ENCODE data around the gene ARHGAP30.

ARHGAP30 gene

DNA sequence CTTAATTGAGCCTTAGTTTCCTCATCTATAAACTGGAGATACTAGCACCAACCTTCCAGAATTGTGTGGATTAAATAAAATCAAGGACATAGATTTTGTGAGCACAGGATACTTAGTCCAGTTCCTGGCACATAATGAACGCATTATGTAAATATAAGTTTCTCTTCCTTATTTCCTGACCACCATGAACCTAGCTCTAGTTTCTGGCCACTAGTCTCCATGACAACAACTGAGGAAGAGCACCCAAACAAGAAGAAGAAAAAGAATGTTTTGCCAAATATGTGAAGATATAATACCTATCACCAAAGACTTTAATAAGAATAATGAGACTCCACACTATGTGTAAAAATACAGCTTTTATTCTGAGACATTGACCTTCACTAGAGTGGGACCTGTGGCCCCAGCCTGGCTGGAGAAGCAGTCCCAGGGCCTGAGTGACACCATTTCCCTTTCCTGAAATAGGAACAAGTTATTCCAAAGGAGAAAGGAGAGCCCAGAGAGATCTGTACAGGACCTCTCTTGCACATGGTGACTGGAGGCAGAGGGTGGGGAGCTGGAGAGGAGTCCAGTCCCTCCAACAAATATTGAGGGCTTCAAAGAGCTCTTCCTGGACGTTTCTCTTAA, 23.0 kb downstream of the ARHGAP30 start:
- Histone ChIP-seq H3K36me3 (peaks cover 59 to 67% (median 62%) of the 10 kb centered on the region in 11 experiments), H4K20me1 (peaks cover 0 to 9% (median 0%) of the 10 kb centered on the region in 11 experiments; a peak in 3 of 22 replicates), H3K27me3 (no peaks in the 10 kb centered on the region), H3K4me1 (peaks cover 37 to 76% (median 55%) of the 10 kb centered on the region in 10 experiments), H3K9me3 (replicated peaks in 1 of 11) (peaks cover 0 to 17% (median 0%) of the 10 kb centered on the region in 11 experiments; a peak in 3 of 22 replicates), H3K4me3 (peak overlapping the region; percentile 67 to 95 (median 89)), H3K9ac (peak overlapping the region; percentile 92 to 97 (median 95); a peak in 21 of 22 replicates), H3K4me2 (peak overlapping the region; percentile 90 to 98 (median 94)), H3K27ac (peak overlapping the region; percentile 92 to 99 (median 97))
- TF ChIP-seq Cebpa-rat (IDR thresholded peaks at IDR 0.05) = no peak

GRCh38 chr1:161045736-161046604, 23.7 kb downstream of the ARHGAP30 start, which contains the start of gene USF1:
TSS of gene USF1 (minus strand) at chr1:161045977. CDS start at chr1:161043275, 2,702 bp downstream.
- Histone ChIP-seq H3K9ac (peak within 1 kb of the TSS; percentile 92 to 97 (median 95)), H3K9me3 (replicated peaks in 1 of 11) (peaks cover 0 to 13% (median 0%) of the 10 kb centered on the region in 11 experiments; a peak in 3 of 22 replicates), H3K36me3 (peaks cover 58 to 67% (median 62%) of the 10 kb centered on the region in 11 experiments), H3K27ac (peak within 1 kb of the TSS; percentile 92 to 99 (median 97)), H3K4me3 (peak within 1 kb of the TSS; percentile 67 to 95 (median 89)), H3K27me3 (no peaks in the 10 kb centered on the region), H3K4me1 (peaks cover 38 to 80% (median 58%) of the 10 kb centered on the region in 10 experiments), H3K4me2 (peak within 1 kb of the TSS; percentile 90 to 98 (median 95)), H4K20me1 (peaks cover 0 to 16% (median 0%) of the 10 kb centered on the region in 11 experiments; a peak in 3 of 22 replicates)
- TF ChIP-seq Cebpa-rat (IDR thresholded peaks at IDR 0.05) = no peak

DNA sequence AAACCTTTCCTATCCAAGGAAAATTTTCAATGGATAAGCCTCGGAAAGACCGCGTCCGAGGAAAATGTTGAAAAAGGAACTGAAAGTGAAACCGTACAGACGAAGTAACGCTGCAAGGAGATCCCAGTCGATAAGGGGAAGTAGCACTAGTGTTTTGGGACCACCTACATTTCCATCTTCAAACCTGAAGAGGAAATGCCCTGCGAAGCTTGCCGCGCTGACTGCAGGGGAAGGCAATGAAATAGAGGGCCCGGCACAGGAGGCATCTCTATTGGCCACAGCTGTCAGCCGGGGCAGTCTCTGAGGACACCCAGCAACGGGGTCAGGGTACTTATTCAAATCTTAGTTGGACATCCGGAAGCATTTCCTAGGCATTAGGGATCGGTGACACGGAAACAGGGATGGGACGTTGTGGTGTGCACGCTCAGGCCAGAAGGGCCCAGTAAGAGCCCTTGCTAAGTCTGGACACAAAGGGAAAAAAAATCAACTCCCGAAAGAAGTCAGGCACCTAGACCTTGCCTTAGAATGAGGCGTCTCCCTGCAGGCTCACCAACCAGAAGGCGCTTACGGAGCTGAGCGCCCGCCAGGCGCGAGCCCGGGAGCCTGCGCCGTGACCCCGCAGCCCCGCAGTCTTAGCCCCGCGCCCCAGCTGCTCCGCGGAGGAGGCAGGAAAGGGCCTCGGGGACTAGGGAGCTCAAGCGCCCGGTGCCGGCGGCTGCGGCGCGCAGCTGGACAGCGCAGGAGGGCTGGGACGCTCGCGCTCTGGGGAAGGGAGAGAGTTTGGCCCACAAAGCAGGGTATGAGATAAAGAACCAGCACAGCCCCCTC, 24.6 kb downstream of the ARHGAP30 start:
- Histone ChIP-seq H3K36me3 (peaks cover 58 to 67% (median 62%) of the 10 kb centered on the region in 11 experiments), H3K27ac (peak overlapping the region; percentile 92 to 99 (median 97)), H4K20me1 (peaks cover 0 to 17% (median 0%) of the 10 kb centered on the region in 11 experiments; a peak in 3 of 22 replicates), H3K4me3 (peak overlapping the region; percentile 67 to 95 (median 89)), H3K27me3 (no peaks in the 10 kb centered on the region), H3K4me1 (peaks cover 38 to 73% (median 56%) of the 10 kb centered on the region in 10 experiments), H3K9ac (peak overlapping the region; percentile 92 to 97 (median 95)), H3K9me3 (replicated peaks in 1 of 11) (peaks cover 0 to 8% (median 0%) of the 10 kb centered on the region in 11 experiments; a peak in 2 of 22 replicates), H3K4me2 (peak overlapping the region; percentile 90 to 98 (median 95))
- TF ChIP-seq Cebpa-rat (IDR thresholded peaks at IDR 0.05) = no peak

- H3K9ac ChIP-seq = peak overlapping the region; percentile 92 to 97 (median 95)
- H4K20me1 ChIP-seq = peaks cover 0 to 21% (median 3%) of the 10 kb centered on the region in 11 experiments; a peak in 8 of 22 replicates
- H3K27me3 ChIP-seq = no peaks in the 10 kb centered on the region
- TF ChIP-seq Cebpa-rat (IDR thresholded peaks at IDR 0.05) = no peak
- H3K4me1 ChIP-seq = peaks cover 44 to 72% (median 57%) of the 10 kb centered on the region in 10 experiments
- peak overlapping the region; percentile 90 to 98 (median 95) for H3K4me2 ChIP-seq
- H3K27ac ChIP-seq = peak overlapping the region; percentile 92 to 99 (median 97)
- H3K4me3 ChIP-seq = peak overlapping the region; percentile 67 to 95 (median 89)
- H3K36me3 ChIP-seq = peaks cover 58 to 67% (median 62%) of the 10 kb centered on the region in 11 experiments
- H3K9me3 ChIP-seq (replicated peaks in 1 of 11) = peaks cover 0 to 7% (median 0%) of the 10 kb centered on the region in 11 experiments; a peak in 2 of 22 replicates
Observed at GRCh38 chr1:161044535-161044907, 25.2 kb downstream of the ARHGAP30 start.

DNA sequence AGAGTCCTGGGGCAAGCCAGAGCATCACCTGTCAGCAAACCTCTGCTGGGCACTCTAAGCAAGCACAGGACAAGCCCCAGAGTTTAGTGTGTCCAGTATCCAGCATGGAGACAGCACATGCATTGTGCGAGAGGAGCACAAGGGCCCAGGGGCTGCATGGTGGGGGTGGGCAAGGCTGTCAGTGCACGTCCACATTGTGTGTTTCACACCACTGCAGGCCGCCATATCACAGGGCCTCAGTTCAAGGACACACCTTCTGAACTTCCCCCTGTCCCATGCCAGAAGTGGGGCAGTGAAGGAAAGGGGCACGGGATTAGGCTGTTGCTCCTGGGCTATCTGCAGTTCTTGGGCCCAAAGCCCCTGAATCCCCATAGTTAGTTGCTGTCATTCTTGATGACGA, 30.1 kb downstream of the ARHGAP30 start:
- no peaks in the 10 kb centered on the region for H3K27me3 ChIP-seq
- peaks cover 0 to 27% (median 7%) of the 10 kb centered on the region in 11 experiments; a peak in 9 of 22 replicates for H4K20me1 ChIP-seq
- peak overlapping the region; percentile 95 to 99 (median 98) for H3K4me2 ChIP-seq
- H3K4me1 ChIP-seq = peaks cover 71 to 86% (median 79%) of the 10 kb centered on the region in 10 experiments
- peaks cover 41 to 61% (median 45%) of the 10 kb centered on the region in 11 experiments for H3K36me3 ChIP-seq
- peak overlapping the region in 5 of 11 experiments; percentile 77 to 89 (median 89); a peak in 10 of 22 replicates for H3K27ac ChIP-seq
- H3K9me3 ChIP-seq (replicated peaks in 1 of 11) = no peaks in the 10 kb centered on the region
- H3K4me3 ChIP-seq = peak overlapping the region in 4 of 10 experiments; percentile 71 to 83 (median 72); a peak in 8 of 20 replicates
- TF ChIP-seq Cebpa-rat (IDR thresholded peaks at IDR 0.05) = no peak
- peak overlapping the region in 7 of 11 experiments; percentile 16 to 88 (median 85); a peak in 8 of 22 replicates for H3K9ac ChIP-seq

GRCh38 chr1:161039154-161039545, 30.5 kb downstream of the ARHGAP30 start:
- TF ChIP-seq Cebpa-rat (IDR thresholded peaks at IDR 0.05) = no peak
- Histone ChIP-seq H3K9me3 (replicated peaks in 1 of 11) (no peaks in the 10 kb centered on the region), H4K20me1 (peaks cover 0 to 27% (median 7%) of the 10 kb centered on the region in 11 experiments; a peak in 9 of 22 replicates), H3K27me3 (no peaks in the 10 kb centered on the region), H3K4me1 (peaks cover 69 to 88% (median 78%) of the 10 kb centered on the region in 10 experiments), H3K36me3 (peaks cover 41 to 61% (median 45%) of the 10 kb centered on the region in 11 experiments), H3K9ac (peak overlapping the region; percentile 76 to 88 (median 83)), H3K4me2 (peak overlapping the region; percentile 95 to 99 (median 98)), H3K27ac (peak overlapping the region; percentile 36 to 89 (median 80); a peak in 20 of 22 replicates), H3K4me3 (peak overlapping the region; percentile 66 to 88 (median 74))

DNA sequence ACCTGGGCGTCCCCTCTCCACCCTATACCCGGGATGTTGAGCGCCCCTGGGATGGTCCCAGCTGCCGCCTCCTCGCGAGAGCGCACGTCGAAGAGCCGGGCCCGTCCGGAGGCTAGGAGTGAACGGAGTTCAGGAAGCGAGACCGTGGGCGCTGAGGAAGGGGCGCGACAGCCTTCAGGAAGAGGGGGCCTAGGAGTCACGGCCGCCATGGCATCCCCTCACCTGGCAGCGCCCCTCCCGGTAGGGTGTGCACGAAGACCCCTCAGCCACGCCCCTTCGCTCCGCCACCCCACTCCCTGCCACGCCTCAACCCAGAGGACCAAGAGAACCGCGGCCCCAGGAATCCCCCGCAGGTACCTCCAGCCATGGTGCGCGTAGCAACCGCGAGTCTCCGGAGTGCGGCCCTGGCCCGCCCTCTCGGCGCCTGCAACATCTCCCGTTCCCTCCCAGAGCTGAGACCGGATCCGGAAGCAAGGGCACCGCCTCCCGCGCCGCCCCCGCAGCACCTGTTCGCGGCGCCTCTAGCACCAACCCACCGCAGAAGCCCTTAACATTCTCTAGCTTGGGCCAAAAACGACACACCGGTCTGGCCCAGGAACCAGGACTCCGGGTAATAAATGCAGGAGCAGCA, 31.1 kb downstream of the ARHGAP30 start, which contains the start of gene TSTD1:
Gene TSTD1 (minus strand): TSS at position 442 of the 631 bp plus-strand sequence. CDS start 75 bp downstream, at position 367.
- Histone ChIP-seq H3K4me2 (peak within 1 kb of the TSS; percentile 95 to 99 (median 98)), H3K27me3 (no peaks in the 10 kb centered on the region), H3K4me1 (peaks cover 64 to 87% (median 75%) of the 10 kb centered on the region in 10 experiments), H3K9ac (peak within 1 kb of the TSS; percentile 76 to 88 (median 83)), H4K20me1 (peaks cover 0 to 27% (median 7%) of the 10 kb centered on the region in 11 experiments; a peak in 9 of 22 replicates), H3K27ac (peak within 1 kb of the TSS; percentile 36 to 89 (median 80); a peak in 21 of 22 replicates), H3K9me3 (replicated peaks in 1 of 11) (no peaks in the 10 kb centered on the region), H3K36me3 (peaks cover 41 to 61% (median 45%) of the 10 kb centered on the region in 11 experiments), H3K4me3 (peak within 1 kb of the TSS; percentile 66 to 88 (median 74))
- no peak for TF ChIP-seq Cebpa-rat (IDR thresholded peaks at IDR 0.05)
